ENCODE data around the gene PNN.
"Not testable (repeated sequence)": the region's sequence is repeated elsewhere in the genome, so short reads cannot be mapped to it uniquely, and the experiment has no call there.

The PNN gene

DNA sequence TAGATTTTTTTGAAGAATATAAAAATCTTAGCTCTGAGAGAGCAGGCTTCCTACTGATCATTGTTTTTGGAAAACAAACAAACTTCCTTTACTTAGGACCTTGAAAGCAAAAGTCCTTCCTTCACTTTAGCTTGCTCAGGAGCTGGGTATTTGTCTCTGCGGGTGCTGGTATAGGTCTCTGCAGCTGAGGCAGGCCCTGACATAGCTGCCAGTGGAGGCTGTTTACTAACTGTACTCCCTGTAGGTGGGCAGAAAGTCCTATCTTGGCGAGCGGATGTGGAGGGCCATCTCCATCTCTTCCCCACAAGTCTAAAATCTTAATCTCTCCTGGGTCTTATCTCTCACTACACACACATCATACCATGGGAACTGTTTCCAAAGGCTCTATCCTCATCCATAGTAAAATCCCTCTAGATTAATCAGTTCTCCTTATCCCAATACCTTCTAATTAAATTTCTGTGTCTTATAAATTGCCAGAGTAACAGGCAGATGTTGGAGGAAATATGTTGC, 54.6 kb downstream of the PNN start:
- no peak for DNase-seq

DNA sequence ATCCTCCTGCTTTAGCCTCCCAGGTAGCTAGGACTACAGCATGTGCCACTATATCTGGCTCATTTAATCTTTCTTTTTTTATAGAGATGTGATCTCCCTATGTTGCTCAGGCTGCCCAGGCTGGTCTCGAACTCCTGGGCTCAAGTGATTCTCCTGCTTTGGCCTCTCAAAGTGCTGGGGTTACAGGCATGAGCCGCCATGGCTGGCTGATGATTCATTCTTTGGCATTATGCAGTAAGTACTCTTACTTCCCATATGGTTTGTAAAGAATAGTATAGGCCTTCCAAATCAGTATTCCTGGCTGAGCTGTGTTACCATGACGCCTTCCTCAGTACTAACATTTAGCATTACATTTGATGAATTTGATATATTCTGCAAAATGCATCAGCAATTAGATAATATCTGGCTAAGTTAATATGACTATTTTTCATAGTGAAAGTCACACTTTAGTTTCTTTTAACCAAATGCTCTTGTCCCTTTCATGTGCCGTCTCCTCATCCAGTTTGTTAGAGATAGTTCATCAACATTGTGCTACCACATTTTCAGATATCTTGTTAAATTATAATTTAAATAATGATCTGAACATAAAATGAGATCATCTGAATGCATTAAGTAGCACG, 55.5 kb downstream of the PNN start:
- DNase-seq = no peak

GRCh38 chr14:39231751-39232553, 56.9 kb downstream of the PNN start:
- not testable (repeated sequence) for DNase-seq
